Heart left ventricle (tissue), 16 donors: ENCODE results near the gene CFAP45. TPM values are rescaled to one million over a fixed set of nuclear protein-coding genes. Genes with fewer than 3 reads are reported as not detected.

Source experiments
- ATAC-seq, 4 donors: fragments of 200-7000 bp; cut with Tn5 transposase; one replicate each; pipeline ENCODE4 v1.9.1; 2020 to 2022; ENCODE audit warnings: moderate library complexity in 4 of 4, mild to moderate bottlenecking in 3 of 4, moderate number of reproducible peaks in 1 of 4
- DNase-seq, 5 donors: peaks; one replicate each; pipeline ENCODE4 v3.0.0-alpha.2; 2020
- H3K27ac ChIP-seq, 12 donors: fragments of 200-600 bp; sonication (generic) in 4 of 12; one replicate each; pipeline versions ENCODE4 v1.5.0 to v1.8.0; 2016 to 2022; ENCODE audit warnings: mild to moderate bottlenecking in 2 of 12
- H3K27me3 ChIP-seq, 9 donors: fragments of 200-600 bp; sonication (generic) in 2 of 9; one replicate each; pipeline versions ENCODE4 v1.5.1 to v1.8.0; 2016 to 2022; ENCODE audit warnings: mild to moderate bottlenecking in 3 of 9
- H3K36me3 ChIP-seq, 9 donors: fragments of 200-600 bp; sonication (generic) in 2 of 9; one replicate each; pipeline versions ENCODE4 v1.5.0 to v1.8.0; 2018 to 2022; ENCODE audit warnings: mild to moderate bottlenecking in 2 of 9
- H3K4me1 ChIP-seq, 12 donors: fragments of 200-600 bp; sonication (generic) in 4 of 12; one replicate each; pipeline versions ENCODE4 v1.5.0 to v1.8.0; 2016 to 2022; ENCODE audit warnings: mild to moderate bottlenecking in 3 of 12
- H3K4me3 ChIP-seq, 12 donors: fragments of 200-600 bp; sonication (generic) in 4 of 12; one replicate each; pipeline versions ENCODE4 v1.5.0 to v1.8.0; 2017 to 2022; ENCODE audit warnings: mild to moderate bottlenecking in 9 of 12, moderate library complexity in 4 of 12
- H3K9me3 ChIP-seq, 12 donors: fragments of 200-600 bp; sonication (generic) in 4 of 12; one replicate each; pipeline versions ENCODE4 v1.5.0 to v1.8.0; 2016 to 2022; ENCODE audit warnings: mild to moderate bottlenecking in 1 of 12
- POLR2A ChIP-seq, 2 donors: fragments of 450-650 bp; IDR thresholded peaks; one replicate each; pipeline ENCODE4 v1.6.1; 2017; ENCODE audit warnings: antibody characterized with exemption in 2 of 2, mild to moderate bottlenecking in 2 of 2, moderate library complexity in 2 of 2
- WGBS, 4 donors: extraction: QIAGEN DNeasy Blood & Tissue Kit in 2 of 4; methylation state at CpG; one replicate each; pipeline versions ENCODE4 v1.1.5 to v1.1.7; 2013 to 2018; 5-methylcytosine and 5-hydroxymethylcytosine counted together
- intact Hi-C, 10 donors: fragments of 100-400 bp; cut with DNase I; formaldehyde crosslinking; loops; one replicate each; pipeline versions ENCODE4 v1.11.1 to v1.14.2; 2022
- polyA plus RNA-seq, 2 donors: library from polyadenylated mRNA; stranded (reverse); fragments of 200-250 nt; gene quantifications; one replicate each; pipeline ENCODE4 v1.2.3, GENCODE V29; 2013
- total RNA-seq, 9 donors: library from RNA; depleted of rRNA in 2 of 9; stranded (reverse); fragments of >200 nt in 2 of 9; fragmentation: NEBNext Ultra II Directional in 3 of 9; extraction: Animal tissue kit (Norgen Biotek cat#: 25700) in 3 of 9; gene quantifications; one replicate each; pipeline versions ENCODE4 v1.1.0 to v1.2.4, GENCODE V29; 2016 to 2023
- TF ChIP-seq, protein P1 (sequence below), 12 donors: fragments of 200-600 bp; sonication (generic) in 4 of 12; IDR thresholded peaks; one replicate each; pipeline versions ENCODE4 v1.5.0 to v1.8.0; 2018 to 2022; ENCODE audit warnings: antibody characterized with exemption in 12 of 12, mild to moderate bottlenecking in 5 of 12
- donor health status: ischemic (EF 13 %, LVEDD 7.1; RV severe dilation, severe dysfunction).
- donor health status: healthy with polysubstance abuse.
- donor health status: DM: no; HTN: yes; CAD: no.
- donor health status: DM: no; HTN: no; CAD: no.
- donor health status: ischemic (EF 25% LVEDD 6.9; RV normal size, moderate dysfunction).
- donor health status: ischemic (EF 25% LVEDD 5.7; RV mildly dilated, moderate dysfunction).
- donor health status: healthy.
- donor health status: DM: yes; HTN: yes; CAD: no.
- donor health status: ischemic (EF 35%, LVEDD 5.7; RV mildly dilated, moderate dysfunction).
- donor health status: nonischemic (EF 11% LVEDD 7.7; RV severe dilation, severe dysfunction).
- donor health status: DM: yes; HTN: yes; CAD: no.
- donor health status: PGD.
- donor health status: ischemic (EF 29% LVEDD 5.4; RV normal size, mild dysfunction).
- donor health status: nonischemic (EF 23%, LVEDD 6.1; RV moderate dilation, normal function).

The CFAP45 gene
- total and polyA plus RNA-seq, 11 donors = 0.29 to 1.8 (median 0.62) TPM; not detected in 2

- Histone ChIP-seq H3K36me3 (no peaks in the 10 kb centered on the region), H3K4me1 (peaks cover 0 to 53% (median 21%) of the 10 kb centered on the region in 12 donors), H3K4me3 (no peak overlapping the region), H3K9me3 (no peaks in the 10 kb centered on the region), H3K27me3 (no peaks in the 10 kb centered on the region), H3K27ac (peak overlapping the region in 3 of 12 donors; percentile 12 to 72 (median 28))
- WGBS, 4 donors = 74 to 87% (median 79%) methylated on average over 3 of the region's 3 CpGs
- TF ChIP-seq POLR2A (IDR thresholded peaks at IDR 0.05) = no peak
- TF ChIP-seq, protein P1, sequence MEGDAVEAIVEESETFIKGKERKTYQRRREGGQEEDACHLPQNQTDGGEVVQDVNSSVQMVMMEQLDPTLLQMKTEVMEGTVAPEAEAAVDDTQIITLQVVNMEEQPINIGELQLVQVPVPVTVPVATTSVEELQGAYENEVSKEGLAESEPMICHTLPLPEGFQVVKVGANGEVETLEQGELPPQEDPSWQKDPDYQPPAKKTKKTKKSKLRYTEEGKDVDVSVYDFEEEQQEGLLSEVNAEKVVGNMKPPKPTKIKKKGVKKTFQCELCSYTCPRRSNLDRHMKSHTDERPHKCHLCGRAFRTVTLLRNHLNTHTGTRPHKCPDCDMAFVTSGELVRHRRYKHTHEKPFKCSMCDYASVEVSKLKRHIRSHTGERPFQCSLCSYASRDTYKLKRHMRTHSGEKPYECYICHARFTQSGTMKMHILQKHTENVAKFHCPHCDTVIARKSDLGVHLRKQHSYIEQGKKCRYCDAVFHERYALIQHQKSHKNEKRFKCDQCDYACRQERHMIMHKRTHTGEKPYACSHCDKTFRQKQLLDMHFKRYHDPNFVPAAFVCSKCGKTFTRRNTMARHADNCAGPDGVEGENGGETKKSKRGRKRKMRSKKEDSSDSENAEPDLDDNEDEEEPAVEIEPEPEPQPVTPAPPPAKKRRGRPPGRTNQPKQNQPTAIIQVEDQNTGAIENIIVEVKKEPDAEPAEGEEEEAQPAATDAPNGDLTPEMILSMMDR (IDR thresholded peaks at IDR 0.05) = no peak
- intact Hi-C loops = loop anchor here in 1 of 10 donors (10.0 kb wide), 1 partner anchor 732 kb away; no protein-coding TSS in a partner anchor
- ATAC-seq = no peak
- DNase-seq = no peak
Observed at GRCh38 chr1:159896546-159896930, 3.4 kb downstream of the CFAP45 start.

DNA sequence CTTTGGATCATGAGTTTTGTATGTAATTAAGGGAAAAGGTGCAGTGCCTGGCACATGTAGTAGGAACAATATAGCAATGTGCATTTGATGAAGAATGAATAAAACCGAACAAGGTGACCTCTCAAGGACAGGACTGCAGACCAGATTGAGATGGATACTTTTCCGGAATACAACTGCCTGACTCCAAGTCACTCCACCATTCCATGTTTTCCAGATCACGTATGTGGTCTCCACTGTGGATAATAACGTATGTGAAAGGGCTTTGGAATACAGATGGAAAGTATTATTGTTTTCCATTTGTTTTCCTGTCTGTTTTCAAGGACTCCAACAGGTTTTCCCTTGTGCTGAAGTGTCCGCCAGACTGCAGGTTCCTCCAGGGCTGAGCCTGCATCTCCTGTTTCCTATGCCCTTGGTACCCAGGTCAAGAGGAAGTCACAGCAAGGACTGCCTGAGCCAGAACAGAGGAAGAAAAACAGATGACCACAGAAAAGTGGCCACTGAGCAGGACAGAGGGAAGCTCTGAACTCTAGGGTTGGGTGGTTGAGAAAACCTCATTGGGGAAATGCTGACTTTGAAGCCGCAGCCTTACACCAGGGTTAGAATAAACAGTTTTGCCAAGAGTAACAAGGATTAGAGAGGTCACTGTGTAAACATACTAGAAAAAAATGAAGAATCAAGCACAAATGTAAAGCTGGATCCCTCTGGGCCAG, 4.0 kb downstream of the CFAP45 start:
- TF ChIP-seq, protein P1 (IDR thresholded peaks at IDR 0.05) = no peak
- TF ChIP-seq POLR2A (IDR thresholded peaks at IDR 0.05) = no peak
- Histone ChIP-seq H3K27ac (peak overlapping the region in 3 of 12 donors; percentile 12 to 72 (median 28)), H3K27me3 (no peaks in the 10 kb centered on the region), H3K9me3 (no peaks in the 10 kb centered on the region), H3K4me1 (peaks cover 0 to 59% (median 23%) of the 10 kb centered on the region in 12 donors), H3K36me3 (no peaks in the 10 kb centered on the region), H3K4me3 (no peak overlapping the region)
- intact Hi-C loops = loop anchor here in 1 of 10 donors (10.0 kb wide), 1 partner anchor 731 kb away; no protein-coding TSS in a partner anchor
- ATAC-seq (peak; percentile 37 to 69 (median 46)), DNase-seq (peak in 3 of 5 donors; percentile 35 to 41 (median 36))
- WGBS, 4 donors = 56 to 65% (median 61%) methylated on average over 6 of the region's 6 CpGs

- Histone ChIP-seq H3K4me1 (peaks cover 0 to 59% (median 24%) of the 10 kb centered on the region in 12 donors), H3K27ac (no peak overlapping the region), H3K9me3 (no peaks in the 10 kb centered on the region), H3K36me3 (no peaks in the 10 kb centered on the region), H3K4me3 (no peak overlapping the region), H3K27me3 (no peaks in the 10 kb centered on the region)
- DNase-seq (no peak), ATAC-seq (no peak)
- WGBS, 4 donors = 74 to 85% (median 78%) methylated on average over 3 of the region's 3 CpGs
- intact Hi-C loops = loop anchor here in 1 of 10 donors (10.0 kb wide), 1 partner anchor 730 kb away; no protein-coding TSS in a partner anchor
- TF ChIP-seq, protein P1 (IDR thresholded peaks at IDR 0.05) = no peak
- TF ChIP-seq POLR2A (IDR thresholded peaks at IDR 0.05) = no peak
Observed at GRCh38 chr1:159895286-159895685, 4.7 kb downstream of the CFAP45 start.

DNA sequence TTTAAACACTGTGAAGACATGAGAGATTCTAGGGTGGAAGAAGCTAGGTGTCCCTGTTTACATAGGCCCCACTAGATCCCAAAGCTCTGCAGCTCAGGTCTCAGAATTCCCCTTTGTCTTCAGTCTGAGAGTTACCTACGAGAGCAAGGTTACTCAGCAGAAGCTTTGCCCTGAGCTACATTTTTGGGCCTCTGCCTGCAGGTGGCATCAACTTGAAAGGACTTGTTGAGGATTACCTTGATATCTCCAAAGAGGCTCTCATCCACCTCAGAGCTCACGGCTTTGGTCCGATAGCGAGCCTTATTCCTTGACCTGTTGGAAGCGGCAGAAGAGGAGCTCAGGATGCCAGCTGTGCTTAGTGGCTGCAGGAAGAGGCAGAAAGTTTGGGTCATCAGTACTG, 7.0 kb downstream of the CFAP45 start:
- ATAC-seq (no peak), DNase-seq (no peak)
- no peak overlapping the region for H3K4me3 ChIP-seq
- TF ChIP-seq POLR2A (IDR thresholded peaks at IDR 0.05) = no peak
- TF ChIP-seq, protein P1 (IDR thresholded peaks at IDR 0.05) = no peak
- no peaks in the 10 kb centered on the region for H3K27me3 ChIP-seq
- no peaks in the 10 kb centered on the region for H3K9me3 ChIP-seq
- intact Hi-C loops = loop anchor here in 7 of 10 donors (5.0 to 10.0 kb wide), 5 partner anchors 39 to 731 kb away; partner anchors contain the start of gene DUSP23 (in 5 of the 7)
- peaks cover 0 to 62% (median 24%) of the 10 kb centered on the region in 12 donors for H3K4me1 ChIP-seq
- no peaks in the 10 kb centered on the region for H3K36me3 ChIP-seq
- 85 to 90% (median 87%) methylated on average over 5 of the region's 5 CpGs for WGBS, 4 donors
- no peak overlapping the region for H3K27ac ChIP-seq
